Hypothalamus (tissue), 51 donors: ENCODE measurements around the gene ADGRG2.
A peak's percentile ranks its signal among the peaks of the same experiment; 100 is the strongest.
"Not testable (repeated sequence)": the region's sequence is repeated elsewhere in the genome, so short reads cannot be mapped to it uniquely, and the experiment has no call there.

Experiments
- DNase-seq, 51 donors: peaks; one replicate each; lab custom pipeline; 2025; lab: John Stamatoyannopoulos, UW

ADGRG2 gene

GRCh38 chrX:19086102-19086772 lies 36.0 kb downstream of the ADGRG2 start:
- no peak for DNase-seq

GRCh38 chrX:19085666-19086065 lies 36.6 kb downstream of the ADGRG2 start:
- no peak for DNase-seq

- DNase-seq: no peak
Observed at GRCh38 chrX:19075754-19076153, 46.5 kb downstream of the ADGRG2 start.

- no peak for DNase-seq
Observed at GRCh38 chrX:19072372-19072771, 49.9 kb downstream of the ADGRG2 start.

GRCh38 chrX:19070555-19070994 lies 51.7 kb downstream of the ADGRG2 start:
- peak in 11 of 51 donors; percentile 0 to 13 (median 2) for DNase-seq

- DNase-seq: not testable (repeated sequence)
Observed at GRCh38 chrX:19066987-19067386, 55.3 kb downstream of the ADGRG2 start.

GRCh38 chrX:19065535-19065934 lies 56.7 kb downstream of the ADGRG2 start:
- DNase-seq: no peak

GRCh38 chrX:19064175-19064574 lies 58.1 kb downstream of the ADGRG2 start:
- no peak for DNase-seq

- no peak for DNase-seq
Observed at GRCh38 chrX:19063030-19063429, 59.2 kb downstream of the ADGRG2 start.

- no peak for DNase-seq
Observed at GRCh38 chrX:19059067-19059466, 63.2 kb downstream of the ADGRG2 start.

GRCh38 chrX:19057856-19058255 lies 64.4 kb downstream of the ADGRG2 start:
- DNase-seq: no peak

GRCh38 chrX:19049110-19049509 lies 73.2 kb downstream of the ADGRG2 start:
- no peak for DNase-seq

GRCh38 chrX:19046343-19047215 lies 75.7 kb downstream of the ADGRG2 start:
- DNase-seq: no peak

- no peak for DNase-seq
Observed at GRCh38 chrX:19040373-19040772, 81.9 kb downstream of the ADGRG2 start.

GRCh38 chrX:19034025-19034424 lies 88.2 kb downstream of the ADGRG2 start:
- DNase-seq: no peak

GRCh38 chrX:19030805-19031204 lies 91.5 kb downstream of the ADGRG2 start:
- DNase-seq: no peak

- no peak for DNase-seq
Observed at GRCh38 chrX:19028560-19028959, 93.7 kb downstream of the ADGRG2 start.

- DNase-seq: no peak
Observed at GRCh38 chrX:19024366-19024765, 97.9 kb downstream of the ADGRG2 start.

GRCh38 chrX:19019996-19020395 lies 102.3 kb downstream of the ADGRG2 start:
- no peak for DNase-seq

- peak in 2 of 51 donors; percentile 0 to 1 for DNase-seq
Observed at GRCh38 chrX:19017271-19017670, 105.0 kb downstream of the ADGRG2 start.

GRCh38 chrX:19016614-19017013 lies 105.7 kb downstream of the ADGRG2 start:
- not testable (repeated sequence) for DNase-seq

- DNase-seq: no peak
Observed at GRCh38 chrX:19007868-19008267, 114.4 kb downstream of the ADGRG2 start.
